ENCODE data around the gene FAM83C.

The FAM83C gene

GRCh38 chr20:35339007-35339406 lies 46.8 kb upstream of the FAM83C start:
- peak overlapping the region; percentile 72 for H3K27ac ChIP-seq (ENCODE audit: poor library complexity, severe bottlenecking)
- H3K4me3 ChIP-seq (ENCODE audit: severe bottlenecking), result no peak overlapping the region
- H3K9me3 ChIP-seq (ENCODE audit: severe bottlenecking), result no peaks in the 10 kb centered on the region
- H3K36me3 ChIP-seq (ENCODE audit: low read depth), result peaks cover 35% of the 10 kb centered on the region
- TF ChIP-seq CTCF (IDR thresholded peaks at IDR 0.05; ENCODE audit: poor library complexity, severe bottlenecking), result no peak
- ATAC-seq (ENCODE audit: low read depth) (peak; percentile 95), DNase-seq (ENCODE audit: low spot score) (no peak)
- peaks cover 28% of the 10 kb centered on the region for H3K4me1 ChIP-seq (ENCODE audit: insufficient read depth, poor library complexity, severe bottlenecking)
- no peaks in the 10 kb centered on the region for H3K27me3 ChIP-seq (ENCODE audit: insufficient read depth, poor library complexity, severe bottlenecking)

GRCh38 chr20:35334311-35335101 lies 42.3 kb upstream of the FAM83C start:
- Histone ChIP-seq H3K4me3 (ENCODE audit: severe bottlenecking) (no peak overlapping the region), H3K27ac (ENCODE audit: poor library complexity, severe bottlenecking) (no peak overlapping the region), H3K4me1 (ENCODE audit: insufficient read depth, poor library complexity, severe bottlenecking) (peaks cover 23% of the 10 kb centered on the region), H3K9me3 (ENCODE audit: severe bottlenecking) (no peaks in the 10 kb centered on the region), H3K36me3 (ENCODE audit: low read depth) (peaks cover 11% of the 10 kb centered on the region), H3K27me3 (ENCODE audit: insufficient read depth, poor library complexity, severe bottlenecking) (no peaks in the 10 kb centered on the region)
- ATAC-seq (ENCODE audit: low read depth), result no peak
- no peak for TF ChIP-seq CTCF (IDR thresholded peaks at IDR 0.05; ENCODE audit: poor library complexity, severe bottlenecking)
- DNase-seq (ENCODE audit: low spot score), result no peak

- Histone ChIP-seq H3K27me3 (ENCODE audit: insufficient read depth, poor library complexity, severe bottlenecking) (no peaks in the 10 kb centered on the region), H3K27ac (ENCODE audit: poor library complexity, severe bottlenecking) (no peak overlapping the region), H3K36me3 (ENCODE audit: low read depth) (peaks cover 16% of the 10 kb centered on the region), H3K4me3 (ENCODE audit: severe bottlenecking) (no peak overlapping the region), H3K4me1 (ENCODE audit: insufficient read depth, poor library complexity, severe bottlenecking) (peaks cover 19% of the 10 kb centered on the region), H3K9me3 (ENCODE audit: severe bottlenecking) (no peaks in the 10 kb centered on the region)
- ATAC-seq (ENCODE audit: low read depth) (no peak), DNase-seq (ENCODE audit: low spot score) (no peak)
- TF ChIP-seq CTCF (IDR thresholded peaks at IDR 0.05; ENCODE audit: poor library complexity, severe bottlenecking), result no peak
Observed at GRCh38 chr20:35333606-35334005, 41.4 kb upstream of the FAM83C start.

- Histone ChIP-seq H3K27me3 (ENCODE audit: insufficient read depth, poor library complexity, severe bottlenecking) (no peaks in the 10 kb centered on the region), H3K4me1 (ENCODE audit: insufficient read depth, poor library complexity, severe bottlenecking) (peaks cover 18% of the 10 kb centered on the region), H3K27ac (ENCODE audit: poor library complexity, severe bottlenecking) (no peak overlapping the region), H3K4me3 (ENCODE audit: severe bottlenecking) (no peak overlapping the region), H3K9me3 (ENCODE audit: severe bottlenecking) (no peaks in the 10 kb centered on the region), H3K36me3 (ENCODE audit: low read depth) (peaks cover 17% of the 10 kb centered on the region)
- ATAC-seq (ENCODE audit: low read depth), result no peak
- no peak for DNase-seq (ENCODE audit: low spot score)
- no peak for TF ChIP-seq CTCF (IDR thresholded peaks at IDR 0.05; ENCODE audit: poor library complexity, severe bottlenecking)
Observed at GRCh38 chr20:35332540-35333200, 40.4 kb upstream of the FAM83C start.

Measured in RWPE2 (cell line).